ENCODE results near the gene ZKSCAN8. TPM values are rescaled to one million over a fixed set of nuclear protein-coding genes. Genes with fewer than 3 reads are reported as not detected.

The ZKSCAN8 gene
- polyA plus RNA-seq, 1 donor (not counting 4 experiments of a cell fraction or from before 2014, with no cell fraction given) = 6.4 TPM

- Histone ChIP-seq H4K20me1 (ENCODE audit: control insufficient read depth, extremely low read depth, insufficient read depth, low read length) (no peaks in the 10 kb centered on the region), H3K9me3 (ENCODE audit: control insufficient read depth, low read depth, low read length) (no peaks in the 10 kb centered on the region), H3K9ac (ENCODE audit: control insufficient read depth, extremely low read depth, insufficient read depth, low read length) (peak overlapping the region; percentile 91), H3K27ac (ENCODE audit: control insufficient read depth, insufficient read depth, low read length) (peak overlapping the region; percentile 72), H3K27me3 (ENCODE audit: control insufficient read depth, extremely low read depth, insufficient read depth, low read length) (no peaks in the 10 kb centered on the region), H3K4me1 (ENCODE audit: control insufficient read depth, extremely low read depth, insufficient read depth, low read length) (peaks cover 12% of the 10 kb centered on the region), H3K79me2 (ENCODE audit: control insufficient read depth, insufficient read depth, low read length) (peaks cover 32% of the 10 kb centered on the region), H2AFZ (ENCODE audit: control insufficient read depth, low read length) (peak overlapping the region; percentile 98), H3K4me3 (ENCODE audit: control insufficient read depth in 2 of 3, extremely low read depth in 1 of 3, insufficient read depth in 2 of 3, low read depth in 1 of 3, low read length in 3 of 3) (peak overlapping the region; percentile 87 to 94 (median 89)), H3K9me1 (ENCODE audit: control insufficient read depth, extremely low read depth, insufficient read depth, low read length) (no peaks in the 10 kb centered on the region), H3K4me2 (ENCODE audit: control insufficient read depth, extremely low read depth, insufficient read depth, low read depth, low read length) (peak overlapping the region; percentile 83), H3K36me3 (ENCODE audit: control insufficient read depth in 2 of 2, extremely low read depth in 1 of 2, insufficient read depth in 2 of 2, low read length in 2 of 2) (peaks cover 0 to 2% of the 10 kb centered on the region in 2 experiments)
- FAIRE-seq = no peak
- TF ChIP-seq EZH2 (IDR thresholded peaks at IDR 0.05; ENCODE audit: low read length) = no peak
- TF ChIP-seq CTCF (optimal IDR thresholded peaks at IDR 0.05 in 1 of 3, IDR thresholded peaks at IDR 0.05 in 1 of 3, conservative IDR thresholded peaks at IDR 0.05 in 1 of 3; ENCODE audit: extremely low read depth in 1 of 3, insufficient read depth in 2 of 3, low read length in 3 of 3) = no peak
- dilution Hi-C loops (cut with MboI; ENCODE audit: extremely low pct_ligation_motif_present, low sequenced_read_pairs) = no loop called here
- no peak for DNase-seq (ENCODE audit: low read depth, low spot score)
These were observed 763 bp downstream of the ZKSCAN8 start for GRCh38 chr6:28142446-28142845.

- H4K20me1 ChIP-seq (ENCODE audit: control insufficient read depth, extremely low read depth, insufficient read depth, low read length) = no peaks in the 10 kb centered on the region
- no peaks in the 10 kb centered on the region for H3K9me1 ChIP-seq (ENCODE audit: control insufficient read depth, extremely low read depth, insufficient read depth, low read length)
- no peak for TF ChIP-seq CTCF (optimal IDR thresholded peaks at IDR 0.05 in 1 of 3, IDR thresholded peaks at IDR 0.05 in 1 of 3, conservative IDR thresholded peaks at IDR 0.05 in 1 of 3; ENCODE audit: extremely low read depth in 1 of 3, insufficient read depth in 2 of 3, low read length in 3 of 3)
- TF ChIP-seq EZH2 (IDR thresholded peaks at IDR 0.05; ENCODE audit: low read length) = no peak
- no peak overlapping the region for H2AFZ ChIP-seq (ENCODE audit: control insufficient read depth, low read length)
- no peak overlapping the region for H3K9ac ChIP-seq (ENCODE audit: control insufficient read depth, extremely low read depth, insufficient read depth, low read length)
- H3K27me3 ChIP-seq (ENCODE audit: control insufficient read depth, extremely low read depth, insufficient read depth, low read length) = no peaks in the 10 kb centered on the region
- no peak overlapping the region for H3K4me3 ChIP-seq (ENCODE audit: control insufficient read depth in 2 of 3, extremely low read depth in 1 of 3, insufficient read depth in 2 of 3, low read depth in 1 of 3, low read length in 3 of 3)
- peaks cover 7% of the 10 kb centered on the region for H3K4me1 ChIP-seq (ENCODE audit: control insufficient read depth, extremely low read depth, insufficient read depth, low read length)
- H3K27ac ChIP-seq (ENCODE audit: control insufficient read depth, insufficient read depth, low read length) = no peak overlapping the region
- DNase-seq (ENCODE audit: low read depth, low spot score) (no peak), FAIRE-seq (no peak)
- dilution Hi-C loops (cut with MboI; ENCODE audit: extremely low pct_ligation_motif_present, low sequenced_read_pairs) = no loop called here
- H3K4me2 ChIP-seq (ENCODE audit: control insufficient read depth, extremely low read depth, insufficient read depth, low read depth, low read length) = no peak overlapping the region
- H3K36me3 ChIP-seq (ENCODE audit: control insufficient read depth in 2 of 2, extremely low read depth in 1 of 2, insufficient read depth in 2 of 2, low read length in 2 of 2) = peaks cover 5 to 6% of the 10 kb centered on the region in 2 experiments
- H3K9me3 ChIP-seq (ENCODE audit: control insufficient read depth, low read depth, low read length) = no peaks in the 10 kb centered on the region
- H3K79me2 ChIP-seq (ENCODE audit: control insufficient read depth, insufficient read depth, low read length) = peaks cover 32% of the 10 kb centered on the region
These were observed 3.5 kb downstream of the ZKSCAN8 start for GRCh38 chr6:28145231-28145630.
